GM21786 (cell line): Measurements from ENCODE around the gene AMOT.

Source experiments
- ATAC-seq: cut with Tn5 transposase; IDR thresholded peaks from one replicate; pipeline ENCODE4 v1.9.1; 2021; ENCODE audit not compliant: unreplicated experiment

AMOT gene

DNA sequence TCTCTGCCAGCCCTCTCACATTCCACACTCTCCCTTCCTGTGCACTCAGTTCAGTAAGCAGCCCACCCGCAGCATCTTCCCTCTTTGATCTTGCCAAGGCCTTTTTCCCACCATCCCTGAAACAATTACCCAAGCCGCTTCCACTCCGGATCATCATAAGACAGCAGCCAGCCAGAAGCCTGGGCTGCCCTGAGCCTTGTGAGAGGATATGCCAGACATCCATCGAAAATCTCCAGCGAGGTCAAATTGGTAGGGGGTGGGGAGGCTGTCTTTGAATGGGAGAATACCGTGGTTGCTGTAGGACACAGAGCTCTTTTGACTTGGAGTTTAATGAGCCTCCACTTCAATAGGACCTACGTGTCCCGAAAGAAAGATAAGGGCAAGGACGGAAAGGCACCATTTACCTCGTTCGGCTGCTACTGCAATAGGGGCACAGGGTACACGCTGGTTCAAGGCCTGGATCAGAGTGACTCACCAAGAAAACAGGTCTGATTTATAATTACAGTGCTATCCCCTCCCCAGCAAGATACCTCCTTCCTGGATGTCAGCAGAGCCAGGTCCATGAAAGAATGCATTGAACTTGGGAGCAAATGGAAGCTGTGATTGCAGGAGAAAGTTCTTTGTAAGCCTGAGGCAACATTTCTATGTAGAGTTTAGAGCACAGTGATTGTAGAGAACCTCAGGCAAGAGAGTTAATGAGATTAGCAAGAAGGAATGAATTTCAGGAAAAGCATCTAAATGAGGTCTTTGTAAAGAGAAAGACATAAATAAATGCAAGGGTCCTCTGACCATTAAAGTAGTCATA is 39.5 kb downstream of the AMOT start:
- no peak for ATAC-seq

DNA sequence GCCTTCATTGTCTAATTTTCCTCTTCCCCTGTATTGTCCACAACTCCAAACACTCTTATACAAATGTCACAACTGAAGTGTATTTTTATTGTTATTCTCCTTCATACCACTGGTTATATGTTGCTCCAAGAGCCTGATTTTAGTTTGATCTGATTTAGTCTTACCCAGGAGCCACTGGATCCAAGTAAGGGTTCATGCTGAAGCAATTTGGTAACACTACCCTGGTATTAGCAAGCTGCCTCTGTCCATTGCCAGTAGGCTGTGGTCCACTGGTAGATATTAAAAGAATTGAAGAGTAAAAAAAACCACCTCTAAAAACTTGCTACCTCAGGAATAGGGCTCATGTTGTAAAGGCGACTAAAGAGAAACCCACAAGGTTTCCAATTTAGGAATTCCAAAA is 41.2 kb downstream of the AMOT start:
- ATAC-seq = no peak

DNA sequence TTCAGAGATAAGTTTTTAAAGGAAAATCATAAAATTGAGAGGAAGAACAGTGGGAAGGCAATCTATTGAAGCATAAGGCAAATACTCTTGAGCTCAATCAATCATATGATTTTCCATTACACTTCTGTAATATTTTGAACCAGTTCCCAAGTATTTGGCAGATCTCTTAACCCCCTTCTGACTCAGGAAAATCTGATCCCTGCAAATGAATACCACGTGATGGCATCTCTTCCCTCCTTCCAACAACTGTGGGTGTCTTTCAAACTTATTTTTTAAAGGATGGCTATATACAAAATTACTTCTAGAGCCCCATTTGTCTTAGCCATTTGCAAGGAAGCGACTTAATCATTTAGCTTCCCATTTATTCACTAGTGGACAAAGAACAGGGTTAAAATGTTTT is 41.9 kb downstream of the AMOT start:
- no peak for ATAC-seq

DNA sequence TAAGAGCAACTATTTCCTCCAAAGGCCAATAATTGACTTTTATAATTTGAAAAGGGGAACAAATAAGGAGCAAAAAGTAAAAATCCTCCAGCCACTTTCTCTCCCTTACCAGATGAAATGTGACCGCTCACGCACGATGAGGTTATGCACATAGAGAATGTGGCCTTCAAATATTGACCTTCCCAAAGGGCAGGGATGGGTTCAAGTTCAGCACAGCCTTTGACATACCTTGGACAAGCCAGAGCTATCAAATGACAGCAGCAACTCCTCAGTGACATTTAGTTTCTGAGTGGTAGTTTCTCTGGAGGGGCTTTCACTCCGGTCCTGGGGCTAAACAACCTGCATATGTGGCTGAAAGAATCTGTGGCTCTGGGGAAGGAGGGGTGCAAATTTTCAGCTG is 50.7 kb downstream of the AMOT start:
- no peak for ATAC-seq

DNA sequence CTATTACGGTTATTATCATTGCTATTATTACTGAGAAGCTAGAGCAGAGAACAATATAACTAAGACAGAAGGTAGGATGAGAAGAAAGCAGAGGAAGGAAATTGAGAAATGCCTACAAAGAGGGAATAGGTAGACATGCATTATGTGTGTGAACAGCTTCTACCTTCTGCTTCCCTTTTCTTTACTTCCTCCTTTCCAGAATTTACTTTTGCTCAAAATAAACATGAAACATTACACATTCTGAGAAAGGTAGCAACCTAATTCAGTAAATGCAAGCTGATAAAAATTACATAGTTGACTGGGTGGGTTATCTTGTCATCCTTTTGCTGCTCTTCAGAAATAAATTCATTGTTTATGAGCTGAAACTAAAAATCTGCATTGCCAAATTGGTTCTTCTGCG is 54.6 kb downstream of the AMOT start:
- ATAC-seq = no peak

DNA sequence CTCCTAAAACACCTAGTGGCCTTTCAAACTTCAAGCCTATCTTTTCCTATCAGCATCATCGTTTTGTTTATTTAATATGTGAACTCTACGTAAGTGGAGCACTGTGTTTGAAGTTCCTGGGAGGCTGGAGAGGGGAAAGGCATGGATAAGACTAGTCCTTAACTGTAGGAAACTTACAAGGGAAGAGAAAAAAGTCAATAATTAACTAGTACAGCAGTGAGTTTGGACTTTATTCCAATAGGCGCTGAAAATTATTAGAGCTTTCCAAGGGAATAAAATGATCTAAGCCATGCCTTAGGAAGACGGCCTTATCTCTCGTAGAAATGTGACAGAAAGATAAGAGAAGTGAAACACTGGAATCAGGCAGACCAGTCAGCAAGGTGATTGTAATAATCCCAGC is 55.3 kb downstream of the AMOT start:
- no peak for ATAC-seq

DNA sequence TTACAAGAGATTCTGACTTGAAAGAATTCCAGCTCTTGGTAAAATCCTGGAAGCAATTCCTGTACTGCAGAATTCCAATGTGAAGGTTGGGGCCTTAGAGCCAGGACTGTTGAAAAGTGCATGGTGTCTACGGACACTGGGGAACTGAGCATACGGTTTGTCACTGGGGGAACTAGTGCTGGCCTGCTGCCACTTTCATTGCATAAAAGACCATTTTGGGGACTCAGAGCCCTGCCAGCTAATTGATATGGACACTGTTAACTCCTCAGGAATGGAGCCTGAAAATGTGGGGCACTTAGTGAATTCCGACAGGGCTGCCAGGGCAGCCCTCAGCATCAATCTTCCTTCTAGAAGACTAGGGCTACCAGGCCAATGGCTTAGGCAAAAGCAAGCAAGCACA is 55.9 kb downstream of the AMOT start:
- no peak for ATAC-seq

DNA sequence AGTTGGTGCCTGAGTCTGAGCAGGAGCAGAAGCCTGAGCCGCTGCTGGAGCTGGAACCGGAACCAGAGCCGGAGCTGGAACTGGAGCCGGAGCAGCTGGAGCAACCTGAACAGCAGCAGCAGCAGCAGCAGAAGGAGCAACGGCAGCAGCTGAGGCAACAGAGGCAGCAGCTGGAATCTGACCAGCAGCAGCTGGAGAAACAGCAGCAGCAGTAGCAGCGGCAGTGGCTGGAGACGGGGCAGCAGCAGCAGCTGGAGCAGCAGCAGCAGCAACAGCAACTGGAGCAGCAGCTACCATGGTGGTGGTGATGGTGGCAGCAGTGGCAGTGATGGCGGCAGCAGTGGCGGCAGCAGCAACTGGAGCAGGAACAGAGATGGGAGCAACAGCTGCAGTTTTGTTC is 61.5 kb downstream of the AMOT start:
- no peak for ATAC-seq

DNA sequence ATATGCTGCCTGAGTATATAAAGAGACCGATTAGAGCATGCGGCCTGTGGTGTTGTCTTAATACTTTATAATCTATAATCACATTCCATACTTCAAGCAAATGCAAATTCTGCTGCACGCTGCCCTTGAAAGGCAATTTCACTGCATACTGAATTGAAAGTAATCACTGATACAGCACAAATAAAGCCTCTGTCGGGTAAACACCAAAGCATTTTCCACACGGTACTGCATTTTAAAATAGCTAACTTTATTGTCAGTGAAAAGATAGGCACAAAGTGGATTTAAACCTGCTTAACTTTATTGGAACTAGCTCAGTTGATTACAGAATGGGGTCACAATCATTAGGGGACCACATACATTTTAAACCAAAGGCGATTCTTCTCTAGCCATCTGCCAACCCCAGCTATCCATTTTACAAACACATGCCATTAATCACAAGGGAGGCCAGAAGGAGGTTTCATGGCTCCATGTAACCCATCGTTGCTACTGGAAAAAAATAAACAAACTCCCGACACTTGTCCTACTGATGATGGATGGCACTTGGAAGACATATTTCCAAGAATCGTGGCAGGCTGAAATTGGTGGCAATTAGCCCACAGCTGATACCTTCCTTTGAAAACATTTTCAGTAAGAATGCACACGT is 65.9 kb downstream of the AMOT start:
- no peak for ATAC-seq

DNA sequence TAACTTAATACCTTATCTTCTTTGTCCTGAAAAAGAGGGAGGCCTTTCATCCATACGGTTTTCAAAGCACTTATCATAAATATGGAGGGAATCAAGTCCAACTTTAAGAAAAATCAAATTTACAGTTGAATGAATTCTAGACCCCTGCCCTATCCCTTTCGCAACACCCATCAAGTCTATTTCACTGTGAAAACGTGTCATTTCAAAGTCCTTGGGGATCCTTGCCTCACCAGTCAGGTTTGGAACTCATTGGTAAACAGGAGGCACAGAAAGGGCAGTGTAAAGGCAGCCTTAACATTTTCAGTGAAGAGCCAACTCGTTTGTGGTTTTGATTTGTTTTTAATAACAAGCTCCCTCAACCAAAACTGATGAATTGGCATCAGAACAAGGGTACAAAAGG is 66.5 kb downstream of the AMOT start:
- ATAC-seq = no peak

DNA sequence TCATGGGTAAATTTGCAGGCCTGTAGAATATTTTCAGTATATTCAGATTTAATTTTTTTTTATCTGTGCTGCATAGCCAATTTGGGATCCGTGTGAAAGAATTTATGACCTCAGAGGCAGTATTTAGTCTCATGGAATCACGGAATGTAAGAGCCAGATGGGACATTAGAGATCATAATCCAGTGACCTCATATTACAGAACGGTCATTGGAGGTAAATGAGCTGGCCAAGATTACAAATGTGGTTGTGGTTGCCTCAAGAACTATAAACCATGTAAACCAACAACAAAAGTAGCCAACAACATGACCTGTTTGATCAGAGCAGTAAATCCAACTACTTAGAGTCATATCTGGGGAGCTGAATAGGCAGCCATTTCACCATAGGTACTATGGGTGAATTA is 71.6 kb downstream of the AMOT start:
- no peak for ATAC-seq

DNA sequence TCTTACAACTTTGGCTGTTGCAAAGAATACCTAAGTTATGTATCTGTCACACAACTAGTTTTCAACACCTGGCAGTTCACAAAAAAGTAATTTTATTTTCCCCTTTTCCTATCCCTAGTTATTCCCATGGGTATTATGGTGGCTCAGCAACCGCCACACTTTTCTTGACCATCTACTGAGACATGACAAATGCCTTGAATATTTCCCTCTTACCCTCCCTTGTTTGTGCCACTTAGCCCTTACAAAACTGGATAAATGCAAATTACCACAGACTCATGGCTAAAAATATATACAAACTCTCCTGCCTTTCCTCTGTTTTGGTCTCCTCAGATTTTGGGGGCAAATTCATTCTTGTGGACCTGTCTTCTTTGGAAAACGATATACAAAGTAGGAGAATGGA is 72.1 kb downstream of the AMOT start:
- no peak for ATAC-seq

DNA sequence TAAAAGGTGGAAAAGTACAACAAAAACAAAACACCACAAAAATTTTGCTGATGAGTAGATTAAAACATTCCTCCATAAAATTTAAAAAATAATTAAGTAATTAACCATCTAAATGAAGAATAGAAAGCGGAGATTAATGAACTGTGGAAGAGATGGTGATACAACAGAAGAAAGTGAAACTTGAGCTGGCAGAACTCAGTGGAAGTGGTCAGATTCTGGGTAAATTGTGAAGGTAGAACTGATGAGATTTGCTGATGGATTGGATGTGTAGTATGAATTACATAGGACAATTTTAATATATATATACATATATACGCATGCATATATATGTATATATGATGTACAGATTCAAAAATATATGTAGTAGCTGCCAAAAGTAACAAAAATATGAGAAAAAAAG is 73.9 kb downstream of the AMOT start:
- ATAC-seq = no peak

DNA sequence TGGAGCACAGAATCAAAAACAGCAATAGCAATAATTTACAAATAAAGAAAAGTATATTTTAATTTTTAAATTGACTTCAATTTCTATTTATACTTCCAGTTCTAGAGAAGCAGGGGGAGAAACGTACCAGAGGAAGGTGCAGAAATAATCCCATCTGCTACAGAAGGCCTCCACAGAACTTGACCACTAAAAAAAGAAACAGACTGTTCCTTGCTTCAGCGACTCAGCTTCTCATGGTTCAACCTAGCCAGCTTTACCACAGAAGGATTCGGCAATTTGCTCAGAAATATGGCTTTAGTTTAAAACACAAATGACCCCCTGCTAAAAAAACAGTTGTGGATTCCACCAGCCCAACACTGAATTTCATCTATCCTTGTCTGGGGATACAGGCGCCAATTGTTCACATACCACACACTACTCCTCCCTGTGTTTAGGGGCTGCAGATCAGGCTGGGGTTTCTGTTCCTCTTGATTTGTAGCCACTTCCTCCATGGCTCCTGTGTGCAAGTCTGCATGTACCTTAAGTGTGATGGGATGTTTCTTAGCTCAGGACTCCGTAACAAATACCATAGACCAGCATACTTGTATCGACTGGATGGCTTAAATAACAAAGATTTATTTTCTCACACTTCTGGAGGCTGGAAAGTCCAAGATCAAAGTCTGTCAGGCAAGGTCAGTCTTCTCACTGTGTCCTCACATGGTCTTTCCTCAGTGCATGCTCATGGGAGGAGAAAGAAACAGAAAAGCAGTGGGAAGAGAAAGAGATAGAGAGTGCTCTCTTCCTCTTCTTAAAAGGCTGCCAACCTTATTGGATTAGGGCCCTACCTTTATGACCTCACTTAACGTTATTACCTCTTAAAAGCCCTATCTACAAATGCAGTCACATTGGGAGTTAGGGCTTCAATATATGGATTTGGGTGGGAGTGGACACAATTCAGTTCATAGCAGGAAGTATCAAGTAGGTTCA is 79.1 kb downstream of the AMOT start:
- ATAC-seq = peak; percentile 84

DNA sequence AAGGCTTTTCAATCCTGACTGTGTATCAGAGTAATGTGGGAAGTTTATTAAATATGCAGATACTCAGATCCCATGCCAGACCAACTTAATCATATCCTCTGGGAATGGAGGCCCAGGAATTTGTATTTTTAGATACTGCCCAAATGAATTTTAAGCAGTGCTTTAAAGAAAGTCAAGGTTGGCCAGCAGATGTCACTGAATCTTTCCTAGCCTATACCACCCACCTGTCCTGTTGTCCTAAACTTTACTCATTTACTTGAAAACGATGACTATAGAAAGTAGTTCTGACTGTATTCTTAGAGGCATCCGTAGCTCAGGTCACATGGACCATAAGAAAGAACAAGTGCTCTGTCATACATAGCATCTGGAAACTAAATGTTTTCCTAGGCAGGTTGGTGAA is 79.9 kb downstream of the AMOT start:
- ATAC-seq = peak; percentile 42

DNA sequence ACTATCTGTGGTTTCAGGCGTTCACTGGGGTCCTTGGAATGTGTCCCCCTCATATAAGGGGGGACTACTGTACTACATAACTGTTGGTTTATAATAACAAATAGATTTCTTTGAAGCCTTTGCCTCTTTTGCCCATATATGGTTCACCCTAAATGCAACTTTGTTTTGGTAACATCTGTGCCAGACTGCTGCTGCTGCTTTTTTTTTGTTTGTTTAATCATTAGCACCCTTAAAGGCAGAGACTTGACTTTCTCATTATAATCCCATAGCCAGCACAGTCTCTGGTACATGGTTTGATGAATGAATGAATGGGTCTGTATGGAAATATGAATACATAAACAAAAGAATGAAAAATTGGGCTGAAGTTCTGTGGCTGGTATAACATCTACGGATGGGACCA is 80.7 kb downstream of the AMOT start:
- no peak for ATAC-seq

DNA sequence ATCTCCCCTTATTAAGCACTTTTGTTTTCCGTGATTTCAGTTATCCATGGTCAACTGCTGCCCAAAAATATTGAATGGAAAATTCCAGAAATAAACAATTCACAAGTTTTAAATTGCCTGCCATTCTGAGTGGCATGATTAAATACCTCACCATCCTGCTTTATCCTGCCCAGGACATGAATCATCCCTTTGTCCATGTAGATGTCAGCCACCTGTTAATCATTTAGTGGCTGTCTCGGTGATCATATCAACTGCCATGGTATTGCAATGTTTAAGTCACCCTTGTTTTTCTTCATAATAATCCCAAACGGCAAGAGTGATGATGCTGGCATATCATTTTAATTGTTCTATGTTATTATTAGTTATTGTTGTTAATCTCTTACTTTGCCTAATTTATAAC is 81.1 kb downstream of the AMOT start:
- ATAC-seq = no peak

DNA sequence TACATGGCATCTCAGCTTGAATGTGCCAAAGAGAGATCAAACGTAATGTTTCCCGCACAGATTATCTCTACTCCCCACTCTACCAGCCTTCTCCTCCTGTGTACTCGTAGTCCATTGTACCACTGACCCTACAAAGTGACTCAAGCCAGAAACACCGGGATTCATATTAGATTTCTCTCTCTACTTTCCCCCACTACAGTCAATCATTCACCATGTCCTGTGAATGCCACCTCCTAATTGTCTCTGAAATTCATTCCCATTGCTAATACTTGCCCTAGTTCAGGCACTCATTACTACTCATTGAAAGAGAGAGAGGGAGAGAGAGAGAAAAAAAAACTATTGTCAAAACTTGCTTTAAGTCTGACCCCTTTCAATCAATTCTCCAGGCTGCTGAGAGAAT is 82.7 kb downstream of the AMOT start:
- no peak for ATAC-seq

DNA sequence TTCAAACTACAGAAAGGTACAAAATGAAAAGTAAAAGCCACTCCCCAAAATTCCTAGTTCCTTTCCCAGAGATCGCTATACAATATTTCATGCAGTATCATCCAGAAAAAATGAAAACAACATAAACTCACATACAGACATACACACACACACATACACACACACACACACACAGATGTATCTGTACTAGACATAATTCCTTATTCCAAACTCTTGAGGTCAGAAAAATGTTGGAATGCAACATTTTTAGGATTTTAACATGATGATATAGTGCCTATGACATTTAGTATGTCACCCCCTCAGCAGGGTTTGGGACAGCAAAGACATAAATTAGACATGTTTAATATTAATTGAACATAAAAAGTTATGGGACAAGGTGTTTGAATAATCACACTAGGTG is 87.5 kb downstream of the AMOT start:
- no peak for ATAC-seq

DNA sequence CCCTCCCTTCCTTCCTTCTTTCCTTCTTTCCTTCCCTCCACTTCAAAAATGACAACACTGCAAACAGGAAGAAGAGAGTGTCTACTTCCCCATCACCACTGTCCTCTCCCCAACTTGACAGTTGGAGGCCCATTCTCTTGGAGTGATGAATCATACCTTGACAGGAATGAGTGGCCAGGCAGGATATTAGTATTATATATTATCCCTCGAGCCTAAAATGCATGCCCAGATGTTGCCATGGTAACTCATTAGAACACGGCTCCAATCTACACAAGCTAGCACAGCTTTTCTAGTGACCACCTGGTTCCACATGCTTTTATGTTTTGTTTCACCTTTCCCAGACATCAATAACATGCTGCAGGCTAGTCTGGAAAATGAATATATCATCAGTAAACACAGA is 89.6 kb downstream of the AMOT start:
- ATAC-seq = no peak

DNA sequence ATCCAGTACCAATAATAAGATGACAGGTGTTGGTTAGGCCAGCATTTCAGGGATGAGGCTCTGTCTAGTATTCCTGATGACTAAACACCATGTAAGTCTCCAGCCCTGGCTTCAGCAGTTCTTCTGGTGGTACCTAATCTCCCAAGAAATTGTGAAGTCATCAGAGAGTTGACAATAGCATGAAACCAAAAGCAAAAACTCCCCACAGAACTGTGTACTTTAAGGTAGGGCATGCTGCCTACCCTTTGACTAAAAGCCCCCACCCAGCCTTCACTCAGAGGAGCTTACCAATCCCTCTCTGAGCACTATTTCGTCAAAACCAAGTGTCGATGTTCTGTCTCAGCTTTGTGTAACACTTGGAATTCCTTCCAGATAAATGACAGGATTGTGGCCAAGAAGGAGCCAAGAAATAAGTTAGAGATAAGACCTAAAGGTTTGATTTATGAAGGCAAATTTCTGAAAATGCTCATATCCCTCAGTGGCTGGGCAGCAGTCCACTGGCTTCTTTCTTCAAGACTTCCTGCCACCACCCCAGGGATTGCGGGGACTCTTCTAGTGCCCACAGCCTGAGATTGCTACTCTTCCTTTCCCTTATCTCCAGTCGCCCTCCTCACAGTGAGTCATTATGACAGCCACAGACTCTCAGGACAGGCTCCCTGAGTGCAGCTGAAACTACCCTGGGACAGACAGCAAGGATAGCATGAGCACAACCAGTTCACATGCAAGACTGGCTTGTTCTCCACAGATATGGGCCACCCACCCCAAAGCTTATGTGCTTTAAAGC is 93.6 kb downstream of the AMOT start:
- no peak for ATAC-seq
